GM12874 (cell line): ENCODE data around the gene ASTE1.

Experiments
- CTCF ChIP-seq: IDR thresholded peaks from 2 replicates; pipeline ENCODE4 v1.5.1; 2011; ENCODE audit warnings: low read depth, mild to moderate bottlenecking, control low read depth, low read length, moderate library complexity; ENCODE audit not compliant: insufficient read depth

Gene ASTE1

DNA sequence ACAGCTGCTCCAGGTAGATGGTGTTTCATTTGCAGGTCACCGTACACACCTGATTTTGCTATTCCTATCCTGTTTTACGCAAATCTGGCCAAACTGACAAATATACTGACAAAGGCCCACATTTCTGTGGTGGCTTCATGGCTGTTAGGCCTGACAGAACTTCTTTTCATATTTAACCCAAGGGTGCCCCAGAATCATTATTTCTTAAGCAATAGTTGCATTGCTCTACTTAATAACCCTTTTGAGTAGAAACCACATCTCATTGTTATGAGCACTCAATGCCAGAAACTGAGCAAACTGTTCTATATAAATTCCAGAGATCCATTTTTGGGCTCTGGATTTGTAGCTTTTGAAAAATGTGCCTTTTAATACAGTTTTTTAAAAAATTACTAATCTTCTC, 19.4 kb downstream of the ASTE1 start:
- no peak for TF ChIP-seq CTCF

DNA sequence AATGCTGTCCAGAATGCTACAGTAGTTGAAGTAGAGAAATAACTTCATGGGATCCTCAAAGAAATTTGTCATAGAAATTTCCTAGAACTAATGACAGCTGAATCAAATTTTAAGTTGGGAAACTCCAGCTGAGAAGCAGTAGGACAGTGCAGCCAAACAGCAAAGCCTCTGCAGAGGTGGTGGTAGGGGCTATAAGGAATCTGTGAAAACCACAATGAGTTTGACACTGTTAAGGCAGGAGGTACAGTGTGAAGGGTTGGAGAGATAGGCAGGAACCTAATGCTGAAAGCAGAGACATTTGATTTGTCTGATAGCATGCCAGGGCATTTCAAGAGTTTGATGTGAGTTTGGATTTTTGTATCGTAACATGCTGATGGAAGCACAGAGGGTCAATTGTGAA, 22.0 kb downstream of the ASTE1 start:
- TF ChIP-seq CTCF = no peak

GRCh38 chr3:131001071-131001470, 25.6 kb downstream of the ASTE1 start:
- TF ChIP-seq CTCF = no peak

- no peak for TF ChIP-seq CTCF
Observed at GRCh38 chr3:130997289-130997688, 29.3 kb downstream of the ASTE1 start.

GRCh38 chr3:130992344-130992743, 34.3 kb downstream of the ASTE1 start:
- TF ChIP-seq CTCF = no peak

GRCh38 chr3:130991126-130991525, 35.5 kb downstream of the ASTE1 start:
- no peak for TF ChIP-seq CTCF

DNA sequence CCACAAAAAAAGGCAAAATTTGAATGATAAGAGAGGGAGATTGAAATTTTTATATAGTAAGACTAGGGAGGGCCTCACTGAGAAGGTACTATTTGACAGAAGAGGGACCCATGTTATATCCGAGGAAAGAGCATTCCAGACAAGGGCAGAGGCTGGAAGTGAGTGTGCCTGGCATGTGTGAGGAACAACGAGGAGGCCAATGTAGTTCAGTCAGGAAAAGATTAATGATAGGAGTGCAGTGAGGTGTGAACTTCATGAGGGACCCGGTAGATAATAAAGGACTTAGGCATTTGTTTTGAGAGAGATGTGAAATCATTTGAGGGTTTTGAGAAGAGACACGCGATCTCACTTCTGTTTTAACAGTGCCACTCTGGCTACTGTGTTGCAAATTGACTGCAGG, 36.3 kb downstream of the ASTE1 start:
- TF ChIP-seq CTCF = no peak

DNA sequence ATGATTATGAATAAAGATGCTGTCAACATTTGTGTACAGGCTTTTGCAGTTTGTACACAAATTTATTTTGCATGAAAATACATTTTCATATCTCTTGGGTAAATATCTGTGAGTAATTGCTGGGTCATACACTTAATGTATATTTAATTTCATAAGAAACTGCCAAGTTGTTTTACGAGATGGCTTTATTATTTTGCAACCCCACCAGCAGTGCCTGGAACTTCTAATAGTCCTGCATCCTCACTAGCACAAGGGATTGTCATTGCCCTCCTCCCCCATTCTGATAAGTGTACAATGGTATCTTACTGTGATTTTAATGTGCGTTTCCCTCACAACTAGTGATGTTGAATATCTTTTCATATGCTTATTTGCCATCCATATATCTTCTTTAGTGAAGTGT, 45.2 kb downstream of the ASTE1 start:
- TF ChIP-seq CTCF = no peak
